ENCODE results near the gene HIC2. TPM values are rescaled to one million over a fixed set of nuclear protein-coding genes. Genes with fewer than 3 reads are reported as not detected.

HIC2 gene
- 2.8 and 3.3 TPM in 2 replicates for total RNA-seq

GRCh38 chr22:21417227-21417746 is at the start of gene HIC2:
Gene HIC2 (plus strand): TSS chr22:21417371. CDS start chr22:21442832, 25,461 bp downstream.

GRCh38 chr22:21383701-21384467 is 33.3 kb upstream of the HIC2 start, which contains the start of gene RIMBP3B:
Gene RIMBP3B (plus strand): TSS chr22:21383751. CDS start chr22:21383859, 108 bp downstream.

GRCh38 chr22:21467337-21468193 is 50.4 kb downstream of the HIC2 start, which contains the start of gene TMEM191C:
Gene TMEM191C (plus strand): TSS chr22:21467387. CDS start chr22:21467460, 73 bp downstream.

Other genes with a start within 250 kb of the HIC2 start
- under 0.01 and 0.16 TPM in 2 replicates for gene RIMBP3B, start 33.6 kb upstream of the HIC2 start, total RNA-seq
- gene TMEM191C, start 50.0 kb downstream of the HIC2 start, total RNA-seq, result 0.34 and 1.1 TPM in 2 replicates
- 0.09 and 0.47 TPM in 2 replicates for gene RIMBP3C, start 134.1 kb downstream of the HIC2 start, total RNA-seq
- 12.2 and 23.2 TPM in 2 replicates for gene UBE2L3, start 150.3 kb downstream of the HIC2 start, total RNA-seq
- gene YDJC, start 212.7 kb downstream of the HIC2 start, total RNA-seq, result 4.4 and 10.2 TPM in 2 replicates
- gene CCDC116, start 215.4 kb downstream of the HIC2 start, total RNA-seq, result 0.16 and 0.26 TPM in 2 replicates
- gene SDF2L1, start 224.9 kb downstream of the HIC2 start, total RNA-seq, result 12.4 and 22.7 TPM in 2 replicates
- 19.7 and 23.7 TPM in 2 replicates for gene PPIL2, start 248.6 kb downstream of the HIC2 start, total RNA-seq

Data from bronchial smooth muscle cell (primary cell).